GM21737 (cell line): ENCODE results near the gene ELL2.

ENCODE experiments used
- ATAC-seq: cut with Tn5 transposase; IDR thresholded peaks from one replicate; pipeline ENCODE4 v1.9.1; 2021; ENCODE audit warnings: mild to moderate bottlenecking, moderate library complexity; ENCODE audit not compliant: unreplicated experiment

Gene ELL2

DNA sequence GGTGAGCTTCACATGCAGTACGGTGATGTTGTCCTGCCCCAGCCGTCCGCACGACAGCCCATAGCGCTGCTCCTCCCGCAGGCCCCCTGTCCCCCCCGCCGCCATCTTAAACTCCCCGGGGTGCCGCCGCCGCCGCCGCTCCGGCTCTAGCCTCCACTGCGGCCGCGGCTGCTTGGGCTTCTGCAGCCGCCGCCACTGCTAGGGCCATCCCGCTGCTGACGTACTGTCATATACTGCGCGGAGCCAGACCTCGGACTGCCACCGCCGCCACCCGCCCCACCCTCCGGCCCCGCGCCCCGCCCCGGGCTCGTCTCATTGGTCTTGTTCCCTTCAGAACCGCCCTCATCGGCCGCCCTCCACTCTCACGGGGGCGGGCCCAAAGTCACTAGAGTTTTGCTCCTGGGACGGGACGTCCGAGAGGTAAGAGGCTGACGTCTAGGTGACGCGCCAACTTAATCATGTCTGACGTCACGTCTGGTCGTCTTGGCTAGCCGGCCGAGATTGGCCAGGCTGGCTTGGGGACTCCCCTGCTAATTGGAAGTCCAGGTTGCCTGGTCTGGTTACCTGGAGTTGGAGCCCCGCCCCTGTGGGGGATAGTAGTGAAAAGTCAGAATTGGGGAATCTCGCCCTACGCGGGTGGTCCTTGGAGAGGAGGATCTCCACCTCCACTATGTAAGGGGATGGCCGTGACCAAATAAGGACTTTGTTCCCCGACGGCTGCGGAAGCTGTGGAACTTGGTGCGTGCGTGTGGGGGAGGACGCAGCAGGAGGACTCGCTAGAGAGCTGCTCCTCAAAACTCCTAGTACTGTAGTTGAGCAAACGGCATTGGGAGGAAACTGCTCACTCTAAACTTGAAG lies at the start of gene ELL2:
Gene ELL2 (minus strand): TSS at position 235 of the 858 bp plus-strand sequence. CDS start 130 bp downstream, at position 105.
- peak; percentile 88 for ATAC-seq

DNA sequence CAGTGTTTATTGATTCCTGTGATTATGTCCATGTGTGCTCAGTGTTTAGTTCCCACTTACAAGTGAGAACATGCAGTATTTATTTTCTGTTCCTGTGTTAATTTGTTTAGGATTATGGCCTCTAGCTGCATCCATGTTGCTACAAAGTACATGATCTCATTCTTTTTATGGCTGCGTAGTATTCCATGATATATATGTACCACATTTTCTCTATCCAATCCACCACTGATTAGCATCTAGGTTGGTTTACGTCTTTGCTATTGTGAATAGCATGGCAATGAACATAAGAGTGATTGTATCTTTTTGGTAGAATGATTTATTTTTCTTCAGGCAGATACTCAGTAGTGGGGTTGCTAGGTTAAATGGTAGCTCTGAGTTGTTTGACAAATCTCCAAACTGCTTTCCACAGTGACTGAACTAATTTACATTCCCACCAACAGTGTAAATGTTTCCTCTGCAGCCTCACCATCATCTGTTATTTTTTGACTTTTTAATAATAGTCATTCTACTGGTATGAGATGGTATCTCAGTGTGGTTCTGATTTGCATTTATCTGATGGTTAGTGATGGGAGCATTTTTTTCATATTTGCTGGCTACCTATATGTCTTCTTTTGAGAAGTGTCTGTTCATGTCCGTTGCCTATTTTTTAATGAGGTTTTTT lies 47.5 kb upstream of the ELL2 start:
- no peak for ATAC-seq

DNA sequence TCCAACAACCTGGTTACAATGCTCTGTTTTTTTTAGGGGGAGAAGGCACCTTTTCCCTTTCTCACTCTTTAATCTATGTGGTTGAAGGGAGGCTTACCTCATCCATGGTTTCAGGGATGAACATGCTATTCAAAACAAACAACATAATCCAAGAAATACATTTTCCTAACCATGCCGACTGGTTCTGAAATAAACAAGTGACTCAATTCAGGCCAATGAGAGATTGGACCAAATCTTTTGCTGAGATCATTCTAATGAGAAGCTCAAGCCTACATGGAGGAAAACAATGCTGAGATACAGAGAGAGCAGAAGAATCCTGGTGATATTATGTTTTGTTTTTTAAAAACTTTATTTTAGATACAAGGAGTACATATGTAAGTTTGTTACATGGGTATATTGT lies 46.8 kb upstream of the ELL2 start:
- no peak for ATAC-seq

DNA sequence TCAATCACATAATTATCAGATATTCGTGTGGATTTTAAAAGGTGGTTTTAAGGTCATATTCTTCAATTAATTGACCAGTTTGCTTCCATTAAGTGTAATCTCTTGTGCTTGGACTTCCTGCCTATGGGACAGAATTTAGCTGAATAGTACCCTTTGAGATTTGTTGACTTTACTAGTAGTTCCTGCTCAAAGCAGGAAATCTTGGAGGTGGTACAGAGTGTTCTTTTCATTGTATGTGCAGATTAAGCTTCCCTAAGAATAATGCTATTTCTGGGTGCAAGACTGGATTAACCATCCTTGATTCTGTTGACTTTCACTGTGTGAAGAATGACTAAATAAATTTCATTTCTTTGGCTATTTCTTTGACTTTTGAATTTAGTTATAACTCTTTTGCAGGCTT lies 45.4 kb upstream of the ELL2 start:
- ATAC-seq = no peak

DNA sequence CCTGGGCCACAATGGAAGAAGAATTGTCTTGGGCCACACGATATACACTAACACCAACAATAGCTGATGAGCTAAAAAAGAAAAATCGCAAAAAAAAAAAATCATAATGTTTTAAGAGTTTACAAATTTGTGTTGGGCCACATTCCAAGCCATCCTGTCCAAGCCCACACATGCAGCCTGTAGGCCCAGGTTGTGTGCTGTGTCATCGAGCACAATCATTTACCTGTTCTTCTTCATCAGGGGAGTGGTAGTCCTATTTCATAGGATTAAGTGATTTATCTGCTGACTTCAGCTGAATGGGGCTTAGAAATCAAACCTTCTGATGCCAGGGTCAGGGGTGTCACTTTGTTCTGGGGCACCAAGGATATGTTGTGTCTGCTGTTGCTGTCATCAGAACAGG lies 44.6 kb upstream of the ELL2 start:
- no peak for ATAC-seq

DNA sequence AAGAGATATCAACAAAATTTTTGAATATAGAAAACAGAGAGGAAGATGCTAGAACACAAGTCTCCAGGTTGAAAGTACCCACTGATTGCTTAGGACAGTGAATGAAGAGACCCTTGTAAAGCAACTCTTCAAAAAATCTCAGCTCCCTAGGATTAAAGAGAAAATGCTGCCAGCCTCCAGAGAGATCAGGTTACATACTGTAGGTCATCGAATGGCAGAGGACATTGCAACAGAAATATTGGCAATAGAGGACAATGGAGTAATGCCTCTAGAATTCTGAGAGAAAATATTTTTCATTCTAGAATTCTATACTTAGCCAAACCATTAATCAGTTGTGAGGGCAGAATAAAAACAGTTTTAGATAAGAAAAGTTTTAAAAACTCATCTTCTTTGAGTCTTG lies 43.1 kb upstream of the ELL2 start:
- ATAC-seq = no peak

DNA sequence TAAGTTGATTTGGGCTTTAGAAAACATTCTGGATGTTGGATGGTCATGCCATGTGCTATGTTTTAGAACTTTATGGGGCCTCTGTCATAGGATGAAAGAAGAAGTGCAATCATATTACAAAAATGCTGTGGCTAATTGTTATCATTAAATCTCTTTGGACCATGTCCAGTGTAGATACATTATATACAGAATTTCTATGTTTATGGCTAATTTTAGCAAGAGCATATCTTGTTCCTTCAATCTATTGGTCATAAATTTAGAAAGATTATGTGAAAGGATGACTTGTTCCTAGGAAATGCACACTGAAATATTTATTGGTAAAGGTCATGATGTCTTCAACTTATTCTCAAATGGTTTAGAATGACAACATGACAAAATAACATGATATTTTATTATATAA lies 42.4 kb upstream of the ELL2 start:
- no peak for ATAC-seq

DNA sequence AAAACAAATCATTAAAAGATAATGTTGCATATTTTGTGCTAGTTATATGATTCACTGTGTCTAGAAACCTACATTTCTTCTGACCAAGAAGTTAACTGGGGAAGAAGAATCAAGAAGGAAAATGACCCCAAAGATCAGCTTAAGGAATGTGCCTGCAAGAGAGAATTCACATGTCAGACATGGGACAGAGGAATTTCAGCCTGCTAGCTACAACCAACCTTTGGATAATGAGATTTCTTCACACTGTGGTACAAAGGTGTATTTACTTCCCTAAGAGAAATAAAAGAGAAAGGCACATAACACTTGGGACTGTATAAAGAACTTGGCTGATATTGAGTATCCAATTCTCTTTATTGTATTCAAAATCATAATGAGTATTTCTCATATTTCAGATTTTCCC lies 39.6 kb upstream of the ELL2 start:
- no peak for ATAC-seq

DNA sequence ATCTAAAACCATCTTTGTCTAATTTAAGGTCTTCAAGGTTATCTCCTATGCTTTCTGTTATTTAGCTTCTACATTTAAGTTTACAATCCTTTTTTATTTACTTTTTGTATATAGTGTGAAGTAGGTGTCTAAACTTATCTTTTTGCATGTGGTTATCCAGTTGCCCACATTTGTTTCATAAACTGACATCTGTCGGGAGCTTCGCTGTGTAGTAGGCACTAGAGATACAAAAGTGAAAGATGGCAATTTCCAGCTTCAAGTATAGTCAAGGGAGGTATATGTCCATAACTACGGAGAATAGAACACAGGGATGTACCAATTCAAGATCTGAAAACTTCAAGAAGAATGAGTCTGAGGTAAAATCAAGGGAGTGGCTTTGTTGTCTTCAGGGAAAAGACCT lies 38.7 kb upstream of the ELL2 start:
- ATAC-seq = no peak

DNA sequence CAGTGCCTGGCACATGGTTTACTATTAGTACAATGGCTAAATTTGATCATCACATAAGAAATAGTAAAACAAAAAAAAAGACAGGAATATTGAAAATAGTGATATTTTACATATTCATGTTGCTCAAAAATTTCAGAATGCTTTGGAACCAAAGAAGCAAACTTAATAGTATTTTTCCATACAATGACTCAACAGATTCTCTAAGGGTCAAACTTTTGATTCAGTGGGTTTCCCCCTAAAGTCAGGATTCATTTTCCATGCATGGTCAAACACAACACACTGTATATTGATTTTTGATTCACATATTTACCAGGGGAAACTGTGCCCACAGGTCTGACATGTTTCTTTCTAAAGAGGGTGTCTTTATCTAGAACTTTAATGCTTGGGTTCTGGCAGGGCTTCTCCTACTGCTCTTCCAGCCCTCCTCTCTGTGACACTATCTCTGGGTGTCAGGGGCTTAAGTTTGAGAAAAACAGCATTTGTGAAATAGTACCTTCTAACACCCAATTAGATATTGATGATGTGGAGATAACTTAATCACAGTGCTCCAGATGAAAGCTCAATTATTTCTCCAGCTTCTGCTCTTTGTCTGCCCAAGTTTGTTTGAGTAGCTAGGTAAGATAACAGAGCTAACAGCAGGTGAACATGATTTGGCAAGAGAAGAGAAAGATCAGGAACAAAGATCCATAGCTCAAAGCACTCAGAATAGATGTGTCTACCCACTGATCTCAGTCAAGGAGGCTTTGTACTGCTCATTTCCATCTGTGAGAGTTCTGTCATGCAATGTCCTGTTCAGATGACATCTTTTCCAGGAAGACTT lies 35.5 kb upstream of the ELL2 start:
- no peak for ATAC-seq

DNA sequence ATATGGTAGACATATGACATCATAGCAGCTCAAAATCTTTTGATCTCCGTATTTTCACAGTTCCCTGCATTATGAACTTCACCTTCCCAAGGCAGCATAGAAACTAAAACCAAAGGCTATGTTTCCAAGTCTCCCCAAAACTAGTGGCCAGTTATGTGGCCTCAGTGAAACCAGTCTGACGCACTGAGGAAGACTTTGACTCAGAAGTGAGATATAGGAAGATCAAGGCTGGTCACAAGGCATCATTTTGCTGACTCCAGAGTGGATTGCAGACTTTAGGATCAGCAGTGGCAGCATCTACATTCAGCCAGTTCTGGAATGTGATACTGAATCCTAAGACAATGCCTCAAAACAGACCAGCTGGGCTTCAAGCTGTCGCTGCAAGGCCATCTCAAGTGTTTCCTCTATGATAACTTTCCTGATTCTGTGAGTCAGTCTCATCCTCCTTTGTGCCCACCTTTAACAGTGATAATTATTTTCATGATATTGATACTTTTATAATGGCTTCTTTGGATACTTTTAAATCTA lies 34.4 kb upstream of the ELL2 start:
- no peak for ATAC-seq

DNA sequence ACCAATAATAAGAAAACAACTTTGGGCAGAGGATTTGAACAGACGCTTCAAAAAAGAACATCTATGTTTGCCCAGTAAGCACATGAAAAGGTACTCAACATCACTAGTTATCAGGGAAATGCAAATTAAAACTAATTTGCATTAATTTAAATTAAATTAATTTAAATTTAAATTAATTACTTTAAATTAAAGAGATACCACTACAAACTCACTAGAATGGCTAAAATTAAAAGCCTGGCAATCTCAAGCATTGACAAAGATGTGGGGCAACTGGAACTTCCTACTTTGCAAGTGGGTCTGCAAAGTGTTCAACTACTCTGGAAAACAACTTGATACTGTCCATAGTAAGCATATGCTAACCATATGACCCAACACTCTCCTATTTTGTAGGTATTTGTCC lies 32.1 kb upstream of the ELL2 start:
- no peak for ATAC-seq

DNA sequence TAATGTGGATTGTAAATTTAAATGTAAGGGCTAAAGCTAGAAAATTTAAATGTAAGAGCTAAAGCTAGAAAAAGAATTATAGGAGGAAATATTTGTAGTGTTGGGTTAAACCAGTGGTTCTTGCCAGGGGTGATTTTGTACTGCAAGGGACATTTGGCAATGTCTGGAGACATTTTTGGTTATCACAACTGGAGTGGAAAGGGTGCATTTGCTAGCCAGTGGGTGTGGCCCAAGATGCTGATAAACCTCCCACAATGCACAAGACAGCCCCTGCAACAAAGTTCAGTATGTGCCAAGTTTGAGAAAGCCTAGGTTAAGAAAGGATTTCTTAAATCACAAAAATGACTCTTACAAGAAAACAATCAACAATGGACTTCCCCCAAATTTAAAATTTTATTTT lies 31.6 kb upstream of the ELL2 start:
- ATAC-seq = no peak

DNA sequence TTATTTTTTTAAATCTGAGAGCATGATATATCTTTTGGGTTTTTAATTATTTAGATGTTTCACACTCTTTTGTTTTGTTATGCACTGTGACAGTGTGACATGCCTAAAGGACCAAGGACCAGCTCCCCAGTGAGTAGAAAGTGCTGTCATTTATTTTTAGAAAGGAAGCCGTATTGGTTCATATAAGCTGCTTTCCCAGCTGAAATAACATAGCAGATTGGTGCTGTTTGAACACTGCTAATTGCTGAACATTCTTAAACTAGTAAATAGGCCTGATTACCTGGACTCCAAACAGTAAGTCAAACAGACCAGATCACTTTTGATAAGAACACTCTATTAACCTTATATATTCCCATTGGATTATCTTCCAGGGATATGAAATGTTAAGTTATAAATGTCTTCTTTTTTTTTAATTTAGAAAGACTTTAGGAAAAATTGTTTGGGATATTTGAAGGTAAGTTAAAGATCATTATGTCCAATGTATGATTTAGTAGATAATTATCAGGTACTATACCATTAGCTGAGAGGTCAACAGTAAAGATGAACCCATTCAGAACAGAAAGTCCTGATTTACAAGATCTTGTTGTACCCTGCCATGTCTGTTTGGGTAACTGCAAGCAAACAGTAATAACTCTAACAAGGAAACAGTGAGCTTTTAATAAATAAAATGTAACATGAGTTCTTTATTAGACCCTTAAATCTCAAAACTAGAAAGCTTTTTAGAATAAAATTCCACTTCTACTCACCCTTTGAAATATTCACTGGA lies 27.8 kb upstream of the ELL2 start:
- no peak for ATAC-seq

DNA sequence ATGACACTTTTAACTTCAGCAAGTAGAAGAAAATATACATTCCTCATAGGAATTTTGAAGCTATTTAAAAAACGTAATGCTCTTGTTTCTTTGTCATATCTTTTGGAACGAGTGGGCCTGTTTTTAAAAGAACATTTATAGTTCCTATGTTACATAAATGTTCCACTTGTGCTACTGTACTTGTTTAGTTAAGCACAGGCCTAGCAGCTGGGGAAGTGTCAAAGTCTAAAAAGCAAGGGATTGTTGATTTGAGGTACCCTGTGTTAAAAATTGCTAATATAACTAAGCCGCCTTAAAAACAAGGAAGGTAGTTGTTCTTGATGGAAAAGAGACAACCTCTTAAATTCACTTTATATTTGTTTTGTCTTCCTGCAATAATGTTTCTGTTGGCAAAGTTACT lies 27.2 kb upstream of the ELL2 start:
- no peak for ATAC-seq

DNA sequence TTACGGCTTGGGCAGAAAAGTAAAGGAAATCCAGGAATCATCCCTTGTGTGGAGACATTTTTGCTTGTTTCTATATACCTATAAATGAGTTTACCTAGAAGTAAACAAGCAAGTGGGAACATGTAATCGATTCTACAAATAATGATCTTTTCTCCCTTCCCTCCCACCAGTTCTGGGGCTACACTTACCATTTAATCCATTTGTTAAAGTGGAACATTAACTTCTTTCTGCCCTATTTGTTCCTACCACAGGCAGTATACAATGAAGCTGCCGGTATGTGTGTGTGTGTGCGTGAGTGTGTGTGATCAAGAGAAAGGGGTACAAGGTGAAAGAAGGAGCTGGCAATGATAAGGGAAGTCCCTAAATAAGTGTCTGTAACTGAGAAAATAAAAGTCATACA lies 26.4 kb upstream of the ELL2 start:
- ATAC-seq = no peak

DNA sequence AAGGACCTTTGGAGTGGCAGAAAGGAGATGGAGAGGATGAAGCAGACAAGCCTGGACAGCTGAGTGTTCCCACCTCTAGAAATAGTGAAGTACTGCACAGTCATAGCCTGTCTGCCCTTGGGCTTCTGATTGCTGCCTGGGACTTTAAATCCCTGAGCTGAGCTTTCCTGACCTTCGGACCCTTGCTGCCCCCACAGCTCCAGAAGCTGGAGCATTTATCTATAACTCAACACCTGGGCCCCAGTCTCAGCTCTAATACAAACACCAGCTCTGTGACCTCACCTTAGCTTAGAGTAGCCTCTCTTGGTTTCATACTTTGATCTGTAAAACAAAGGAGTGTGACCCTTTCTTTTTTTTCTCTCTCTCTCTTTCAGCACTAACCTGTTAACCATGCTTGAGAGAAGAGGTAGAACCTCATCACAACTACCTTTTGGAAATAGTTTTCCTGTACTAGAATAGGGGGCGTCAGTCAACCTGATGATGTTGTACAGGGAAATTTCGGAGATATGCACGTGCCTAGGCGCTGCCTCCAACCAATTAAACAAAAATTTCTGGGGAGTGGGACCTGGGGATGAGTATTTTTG lies 25.4 kb upstream of the ELL2 start:
- no peak for ATAC-seq

DNA sequence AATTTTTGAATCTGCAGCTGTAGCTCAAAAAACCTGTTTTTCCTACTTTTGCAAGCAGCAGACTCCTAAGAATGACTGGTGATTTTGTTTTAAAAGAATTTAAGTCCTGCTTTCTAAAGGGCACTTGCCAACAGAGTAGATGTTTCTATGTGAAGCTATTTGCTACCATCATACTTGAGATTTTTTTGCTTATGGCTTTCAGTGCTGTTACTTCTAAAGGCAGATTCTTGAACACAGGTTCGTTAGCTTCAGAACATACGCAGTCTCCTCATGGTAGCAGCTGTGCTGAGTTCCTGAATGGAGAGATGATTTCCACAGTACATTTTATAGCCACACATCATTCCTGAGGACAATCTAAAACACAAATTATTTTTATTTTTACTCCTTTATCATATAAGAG lies 24.4 kb upstream of the ELL2 start:
- no peak for ATAC-seq

DNA sequence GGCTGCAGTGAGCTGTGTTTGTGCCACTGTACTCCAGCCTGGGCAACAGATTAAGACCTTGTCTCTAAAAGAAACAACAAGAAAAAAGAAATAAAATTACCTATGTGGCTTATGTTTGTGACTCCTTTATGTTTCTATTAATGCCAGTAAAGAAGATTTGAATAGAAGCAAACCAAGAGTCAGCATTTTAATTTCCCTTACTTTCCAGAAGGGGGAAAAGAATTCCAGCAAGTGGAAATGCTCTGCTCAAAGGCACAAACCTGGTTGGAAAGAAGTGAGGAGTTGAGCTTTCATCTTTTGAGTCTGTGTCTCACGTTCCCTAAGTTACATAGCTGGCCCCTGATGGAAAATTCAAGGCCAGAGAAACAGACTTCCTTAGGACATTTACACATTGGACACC lies 23.6 kb upstream of the ELL2 start:
- ATAC-seq = no peak

DNA sequence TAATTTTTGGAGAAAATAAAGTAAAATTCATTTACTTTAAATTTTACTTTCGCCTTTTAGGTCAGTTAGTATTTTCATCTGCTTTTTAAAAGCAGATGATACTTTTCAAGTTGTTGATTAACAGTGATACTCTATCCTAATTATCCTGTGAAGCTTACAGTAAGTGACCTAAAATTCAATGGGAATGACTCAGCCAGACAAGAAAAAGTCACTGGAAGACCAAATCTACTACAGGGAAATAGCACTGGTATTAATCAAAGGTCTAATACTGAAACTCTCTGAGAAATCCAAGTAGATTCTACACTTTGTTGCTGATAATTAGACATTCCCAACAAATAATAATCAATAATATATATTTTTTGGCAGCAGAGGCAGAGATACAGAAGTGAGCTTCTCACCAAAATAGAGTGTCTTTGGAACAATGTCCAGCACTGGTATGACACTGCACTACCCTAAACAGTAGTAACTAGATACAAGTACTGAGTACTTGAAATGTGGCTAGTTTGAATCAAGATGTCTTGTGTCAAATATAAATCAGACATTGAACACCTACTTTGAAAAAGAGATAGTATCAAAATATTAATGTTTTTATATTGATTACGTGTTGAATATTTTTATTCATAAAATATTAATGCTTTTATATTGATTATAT lies 22.8 kb upstream of the ELL2 start:
- no peak for ATAC-seq
